NB4 (cell line): ENCODE results near the gene ARL2BP.
A peak's percentile ranks its signal among the peaks of the same experiment; 100 is the strongest.

Source experiments
- DNase-seq: peaks from one replicate; pipeline ENCODE4 v3.0.0; 2010; ENCODE audit warnings: low read depth
- H3K4me3 ChIP-seq: one replicate; pipeline ENCODE4 v1.5.1; 2011; ENCODE audit warnings: mild to moderate bottlenecking, low read depth, low read length, moderate library complexity
- CTCF ChIP-seq: IDR thresholded peaks from one replicate; pipeline ENCODE4 v1.5.1; 2012; ENCODE audit warnings: low read depth, low read length
- MYC ChIP-seq: IDR thresholded peaks from 2 replicates; pipeline ENCODE4 v1.6.1; 2011; ENCODE audit warnings: low read depth, low read length
- POLR2A ChIP-seq: IDR thresholded peaks from 2 replicates; pipeline ENCODE4 v1.6.1; 2011; ENCODE audit warnings: mild to moderate bottlenecking; ENCODE audit not compliant: insufficient read length; ENCODE audit errors: extremely low read depth
- TF ChIP-seq, protein P1 (sequence below): IDR thresholded peaks from 2 replicates; pipeline ENCODE4 v1.6.1; 2011; ENCODE audit warnings: low read depth, low read length

ARL2BP gene

GRCh38 chr16:57258226-57258909, 13.3 kb downstream of the ARL2BP start:
- TF ChIP-seq MYC (no peak), CTCF (no peak), POLR2A (no peak)
- TF ChIP-seq, protein P1, sequence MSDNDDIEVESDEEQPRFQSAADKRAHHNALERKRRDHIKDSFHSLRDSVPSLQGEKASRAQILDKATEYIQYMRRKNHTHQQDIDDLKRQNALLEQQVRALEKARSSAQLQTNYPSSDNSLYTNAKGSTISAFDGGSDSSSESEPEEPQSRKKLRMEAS, result no peak
- no peak overlapping the region for H3K4me3 ChIP-seq
- DNase-seq, result no peak

DNA sequence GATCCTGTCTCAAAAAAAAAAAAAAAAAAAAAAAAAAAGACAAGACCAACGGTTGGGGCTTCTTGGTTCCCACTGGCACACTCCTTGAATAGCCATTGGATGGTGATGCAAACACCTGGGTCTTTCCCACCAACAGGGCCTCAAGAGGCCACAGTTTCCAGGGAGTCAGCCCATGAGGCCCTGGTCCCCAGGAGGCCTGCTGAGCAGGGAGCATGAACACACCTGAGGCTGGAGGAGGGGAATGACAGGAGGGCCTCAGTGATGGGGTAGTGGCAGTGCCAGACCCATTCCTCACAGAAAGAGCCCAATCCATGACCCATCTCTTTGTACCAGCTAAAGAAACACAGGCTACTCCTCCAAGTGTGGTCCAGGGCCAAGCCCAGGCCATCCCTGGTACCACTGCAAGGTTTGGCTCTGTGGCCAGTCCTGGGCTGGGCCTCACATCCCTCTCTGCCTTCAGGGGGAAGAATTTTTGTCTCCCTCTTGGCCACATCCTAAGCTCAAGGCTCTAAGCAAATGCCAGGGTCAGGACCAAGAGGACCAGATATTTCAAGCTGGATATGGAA, 13.9 kb downstream of the ARL2BP start:
- H3K4me3 ChIP-seq, result no peak overlapping the region
- TF ChIP-seq POLR2A, result no peak
- TF ChIP-seq CTCF, result no peak
- no peak for TF ChIP-seq MYC
- TF ChIP-seq, protein P1, result no peak
- DNase-seq, result no peak

- peak; percentile 39 for DNase-seq
- no peak overlapping the region for H3K4me3 ChIP-seq
- TF ChIP-seq POLR2A (no peak), MYC (no peak), CTCF (no peak)
- TF ChIP-seq, protein P1, result no peak
Measured at GRCh38 chr16:57260294-57260929, 15.4 kb downstream of the ARL2BP start.

DNA sequence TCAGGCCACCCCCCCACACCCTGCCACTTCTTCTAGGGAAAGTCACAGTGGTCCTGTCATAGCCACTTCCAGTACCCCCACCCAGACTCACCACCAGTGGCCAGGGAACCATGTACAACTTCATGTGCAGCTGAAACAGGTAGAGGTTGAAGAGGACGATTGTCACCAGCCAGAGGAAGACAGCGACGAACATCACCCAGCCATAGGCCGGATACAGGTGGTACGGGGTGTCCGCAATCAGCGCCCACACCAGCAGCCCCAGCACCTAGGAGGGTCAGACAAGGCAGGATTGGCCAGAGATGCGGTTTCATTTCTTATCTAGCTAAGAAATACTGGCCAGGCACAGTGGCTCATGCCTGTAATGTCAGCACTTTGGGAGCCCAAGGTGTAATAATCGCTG, 16.7 kb downstream of the ARL2BP start:
- DNase-seq, result no peak
- no peak for TF ChIP-seq CTCF
- TF ChIP-seq POLR2A, result no peak
- no peak for TF ChIP-seq MYC
- TF ChIP-seq, protein P1, result no peak
- H3K4me3 ChIP-seq, result no peak overlapping the region

DNA sequence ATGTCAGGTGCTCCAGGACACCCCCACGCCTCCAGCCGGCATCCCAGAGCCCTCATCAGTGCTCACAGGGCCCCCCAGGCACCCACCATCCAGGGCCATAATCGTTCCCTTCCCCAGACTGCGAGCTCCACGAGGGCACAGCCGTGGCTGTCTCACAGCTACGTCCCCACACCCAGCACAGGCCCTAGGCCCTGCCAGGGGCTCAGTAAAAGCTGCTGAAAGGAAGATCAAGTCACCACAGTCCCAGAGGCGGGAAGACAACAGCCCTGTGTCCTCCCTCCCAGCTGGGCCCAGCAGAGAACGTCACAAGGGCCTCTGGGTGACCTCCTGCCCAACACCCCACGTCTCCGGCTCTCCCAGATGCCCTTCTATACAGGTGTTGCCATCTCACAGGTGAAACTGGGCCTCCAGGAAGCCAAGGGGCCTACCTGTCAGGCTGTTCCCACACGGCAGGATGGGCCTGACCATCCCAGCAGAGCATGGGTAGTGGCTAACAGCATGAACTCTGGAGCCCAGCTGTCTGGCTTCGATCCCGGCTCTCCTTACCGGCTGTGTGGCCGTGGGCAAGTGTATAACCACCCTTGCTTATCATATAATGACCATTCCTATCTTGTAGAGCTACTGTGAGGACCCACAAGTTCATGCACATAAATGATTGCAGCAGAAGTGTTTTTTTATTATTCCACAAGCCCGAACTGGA, 17.9 kb downstream of the ARL2BP start:
- no peak overlapping the region for H3K4me3 ChIP-seq
- no peak for DNase-seq
- TF ChIP-seq CTCF, result no peak
- TF ChIP-seq, protein P1, result no peak
- TF ChIP-seq MYC, result no peak
- TF ChIP-seq POLR2A, result no peak
